HG03571 (cell line): ENCODE data around the gene SLC27A1.
"Not testable (repeated sequence)": the region's sequence is repeated elsewhere in the genome, so short reads cannot be mapped to it uniquely, and the experiment has no call there.

Experiments
- ATAC-seq: cut with Tn5 transposase; IDR thresholded peaks from one replicate; pipeline ENCODE4 v1.9.1; 2021; ENCODE audit not compliant: unreplicated experiment

SLC27A1 gene

DNA sequence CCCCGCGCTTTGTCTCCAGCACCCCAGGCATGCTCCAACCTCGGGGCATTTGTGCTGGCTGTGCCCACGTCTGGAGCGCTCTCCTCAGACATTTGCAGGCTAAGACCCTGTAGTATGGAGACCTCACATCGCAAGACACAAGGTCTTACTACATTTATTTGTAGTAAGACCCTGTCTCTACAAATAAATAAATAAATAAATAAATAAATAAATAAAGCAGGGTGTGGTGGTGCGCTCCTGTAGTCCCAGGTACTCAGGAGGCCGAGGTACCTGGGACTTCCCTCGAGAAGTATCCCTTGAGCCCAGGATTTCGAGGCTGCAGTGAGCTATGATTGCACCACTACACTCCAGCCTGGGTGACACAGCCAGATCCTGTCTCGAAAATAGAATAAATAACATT lies 14.2 kb upstream of the SLC27A1 start:
- ATAC-seq = no peak

DNA sequence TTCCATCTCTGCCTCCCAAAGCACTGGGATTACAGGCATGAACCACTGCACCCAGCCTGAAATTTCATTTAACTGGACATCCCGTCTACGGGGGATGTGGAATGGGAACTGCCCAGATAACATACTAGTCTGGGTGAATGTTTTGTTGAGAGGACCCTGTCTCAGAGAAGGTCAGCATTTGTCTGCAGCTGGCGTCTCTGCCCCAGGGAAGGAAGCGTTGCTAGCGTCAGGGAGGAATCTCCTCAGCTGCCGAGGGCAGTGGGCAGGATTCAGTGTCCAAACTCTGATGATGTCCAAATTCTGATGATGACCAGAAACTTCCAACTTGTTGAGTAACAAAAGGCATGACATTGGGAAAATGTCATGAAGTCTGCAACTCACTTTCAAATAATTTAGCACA lies 12.7 kb upstream of the SLC27A1 start:
- ATAC-seq = no peak

DNA sequence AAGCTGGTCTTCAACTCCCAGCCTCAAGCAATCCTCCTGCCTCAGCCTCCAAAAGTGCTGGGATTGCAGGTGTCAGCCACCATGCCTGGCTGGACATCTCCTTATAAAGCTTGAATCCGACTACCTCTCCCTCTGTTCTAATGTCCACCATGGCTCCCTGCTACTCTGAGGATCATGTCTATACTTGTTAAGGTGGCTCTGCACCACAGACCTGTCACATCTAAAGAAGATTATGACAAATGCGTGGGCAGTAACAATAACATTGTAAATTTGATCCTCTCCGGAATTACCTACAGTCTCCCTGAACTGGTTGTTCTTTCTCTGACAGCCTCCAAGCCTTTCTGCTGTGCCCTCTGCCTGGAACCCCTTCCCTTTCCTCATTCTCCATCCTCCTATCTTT lies 11.4 kb upstream of the SLC27A1 start:
- ATAC-seq = no peak

DNA sequence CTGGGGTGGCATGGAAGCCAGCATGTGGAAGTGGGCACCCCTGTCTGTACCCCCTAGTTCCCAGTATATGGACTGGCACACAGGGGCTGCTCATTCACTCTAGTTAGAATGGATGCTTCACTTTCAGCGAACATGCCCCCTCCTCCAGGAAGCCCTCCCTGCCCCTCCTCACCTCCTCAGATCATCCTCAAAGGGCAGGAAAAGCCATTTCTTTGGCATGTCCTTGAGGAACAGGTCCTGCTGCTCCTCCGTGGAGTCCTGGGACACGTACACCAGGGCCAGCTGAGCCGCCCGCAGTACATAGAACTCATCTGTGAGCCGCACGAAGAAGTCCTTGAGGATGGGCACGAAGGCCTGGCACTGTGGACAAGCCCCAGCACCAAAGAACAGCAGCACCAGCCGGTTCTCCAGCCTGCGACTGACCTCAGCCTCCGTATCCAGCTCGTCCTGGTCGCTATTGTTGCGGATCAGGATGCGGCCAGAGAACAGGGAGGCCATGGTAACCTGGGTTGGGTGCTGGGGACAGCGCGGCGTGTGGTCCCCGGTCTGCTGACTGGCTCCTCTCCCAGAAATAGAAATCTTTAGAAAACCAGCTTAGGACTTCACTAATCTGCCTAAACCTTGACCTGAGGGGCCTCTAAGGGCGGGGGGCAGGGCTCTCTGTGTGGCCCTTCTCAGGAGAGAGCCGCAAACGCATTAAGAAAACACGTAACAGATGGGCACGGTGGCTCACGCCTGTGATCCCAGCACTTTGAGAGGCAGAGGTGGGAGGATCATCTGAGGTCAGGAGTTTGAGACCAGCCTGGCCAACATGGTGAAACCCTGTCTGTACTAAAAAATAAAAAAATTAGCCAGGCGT lies 9.7 kb upstream of the SLC27A1 start, which contains the start of gene NXNL1:
Gene NXNL1 (minus strand): TSS at position 555 of the 859 bp plus-strand sequence. CDS start 57 bp downstream, at position 498.
- no peak for ATAC-seq

DNA sequence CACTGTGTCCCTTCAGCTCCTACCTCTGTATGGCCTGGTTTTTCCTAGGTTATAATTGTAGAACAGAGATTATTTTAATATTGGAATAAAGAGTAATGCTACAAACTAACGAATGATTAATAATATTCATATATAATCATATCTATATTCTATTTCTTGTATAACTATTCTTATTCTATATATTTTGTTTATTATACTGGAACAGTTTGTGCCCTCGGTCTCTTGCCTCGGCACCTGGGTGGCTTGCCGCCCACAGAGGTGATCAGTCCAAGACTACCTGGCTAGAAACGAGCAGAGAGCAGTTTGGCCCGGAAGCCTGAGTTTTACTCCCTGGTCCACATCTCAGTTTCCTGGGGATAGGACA lies 3.9 kb upstream of the SLC27A1 start:
- ATAC-seq = no peak

DNA sequence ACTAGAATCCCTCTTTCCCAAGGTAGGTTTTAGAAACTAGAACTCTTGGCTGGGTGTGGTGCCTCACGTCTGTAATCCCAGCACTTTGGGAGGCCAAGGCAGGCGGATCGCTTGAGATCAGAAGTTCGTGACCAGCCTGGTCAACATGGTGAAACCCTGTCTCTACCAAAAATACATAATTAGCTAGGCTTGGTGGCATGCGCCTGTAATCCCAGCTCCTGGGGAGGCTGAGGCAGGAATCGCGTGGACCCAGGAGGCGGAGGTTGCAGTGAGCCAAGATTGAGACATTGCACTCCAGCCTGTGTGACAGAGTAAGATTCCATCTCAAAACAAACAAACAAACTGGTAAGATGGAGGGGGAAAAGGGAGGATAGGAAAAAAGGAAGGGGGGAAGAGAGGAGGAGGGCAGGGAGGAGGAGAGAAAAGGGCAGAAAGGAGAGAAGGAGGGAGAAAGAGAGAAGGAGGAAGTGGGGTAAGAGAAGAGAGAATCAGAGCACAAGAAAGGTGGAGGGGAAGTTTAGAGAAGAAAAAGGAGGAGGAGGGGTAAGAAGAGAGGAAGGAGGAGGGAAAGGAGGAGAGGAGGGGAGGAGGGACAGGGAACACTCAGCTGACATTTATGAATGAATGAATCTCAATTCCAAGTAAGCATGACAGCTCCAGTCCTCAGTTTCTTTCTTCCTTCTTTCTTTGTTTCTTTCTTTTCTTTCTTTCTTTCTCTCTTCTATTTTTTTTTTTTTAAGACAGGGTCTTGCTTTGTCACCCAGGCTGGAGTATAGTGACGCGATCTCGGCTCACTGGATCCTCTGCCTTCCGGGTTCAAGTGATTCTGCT lies 2.6 kb upstream of the SLC27A1 start:
- ATAC-seq = no peak

DNA sequence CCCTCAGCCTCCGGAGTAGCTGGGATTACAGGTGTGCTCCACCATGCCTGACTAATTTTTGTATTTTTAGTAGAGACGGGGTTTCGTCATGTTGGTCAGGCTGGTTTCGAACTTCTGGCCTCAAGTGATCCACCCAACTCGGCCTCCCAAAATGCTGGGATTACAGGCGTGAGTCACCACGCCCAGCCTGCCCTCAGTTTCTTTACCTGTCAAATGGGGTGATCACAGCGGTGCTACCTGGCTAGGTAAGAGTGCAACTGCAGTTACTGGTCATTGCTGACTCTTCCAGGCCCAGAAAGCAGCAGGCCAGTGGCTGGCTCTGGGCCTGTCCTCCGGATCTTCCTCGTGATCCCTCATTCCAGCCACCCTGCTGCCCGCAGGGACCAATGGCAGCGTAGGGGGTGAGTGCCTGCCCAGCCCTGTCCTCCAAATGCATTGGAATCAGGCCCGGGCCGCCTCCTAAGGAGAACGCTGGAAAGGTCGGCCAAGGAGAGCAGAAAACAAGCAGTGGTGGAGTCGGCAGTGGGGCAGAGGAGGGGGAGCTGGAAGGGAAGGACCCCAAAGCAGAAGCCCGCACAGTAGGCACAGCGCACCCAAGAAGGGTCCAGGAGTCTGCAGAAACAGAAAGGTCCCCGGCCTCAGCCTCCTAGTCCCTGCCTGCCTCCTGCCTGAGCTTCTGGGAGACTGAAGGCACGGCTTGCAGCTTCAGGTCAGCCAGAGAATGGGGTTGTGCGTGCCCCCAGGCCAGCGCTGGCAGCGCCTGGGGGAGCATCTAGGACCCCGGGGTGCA lies 1.8 kb upstream of the SLC27A1 start:
- ATAC-seq = no peak

DNA sequence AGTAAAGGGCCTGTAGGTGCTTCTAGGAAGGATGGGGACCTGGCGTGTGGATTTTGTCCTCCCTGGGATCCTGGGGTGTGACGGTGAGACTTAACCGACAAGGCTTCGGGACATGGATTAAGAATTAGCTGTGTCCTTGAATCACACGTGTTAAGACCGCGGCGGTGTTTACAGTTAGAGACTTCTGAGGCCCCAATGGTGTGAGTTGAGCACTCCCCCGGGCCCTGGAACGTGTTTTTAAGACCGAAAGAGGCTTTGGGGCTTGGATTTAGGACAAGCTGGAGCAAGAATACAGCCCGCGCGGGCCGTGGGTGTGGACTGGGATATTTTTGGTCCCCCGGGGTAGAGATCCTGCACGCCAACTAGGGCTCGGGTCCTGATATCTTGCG lies 1.2 kb upstream of the SLC27A1 start:
- ATAC-seq = no peak

DNA sequence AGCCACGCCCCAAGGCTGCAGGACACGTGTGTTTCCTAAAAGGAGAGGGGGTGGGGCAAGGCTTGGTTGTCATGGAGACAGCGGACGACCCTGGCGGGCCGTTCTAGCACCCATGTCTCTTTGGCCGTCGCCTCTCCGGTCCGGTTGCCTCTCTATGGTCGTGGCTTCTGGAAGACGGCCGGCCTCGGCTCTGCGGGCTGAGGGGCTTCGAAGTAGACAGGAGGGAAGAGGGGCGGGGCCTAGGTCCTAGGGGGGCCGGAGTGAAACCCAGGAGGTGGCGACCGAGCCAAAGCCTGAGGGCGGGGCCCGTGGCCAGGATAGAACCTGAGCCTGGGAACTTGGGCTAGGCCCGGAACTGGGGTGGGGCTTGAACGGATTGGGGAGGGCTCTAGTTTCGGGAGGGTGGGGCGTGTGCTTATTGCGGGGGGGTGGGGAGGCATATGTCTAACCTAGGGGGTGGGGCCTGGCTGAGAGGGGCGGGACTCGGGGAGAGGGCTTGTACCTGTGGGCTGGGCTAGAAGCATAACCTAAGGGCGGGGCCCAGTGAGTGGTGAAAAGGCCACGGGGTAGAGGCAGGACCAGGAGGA lies 750 bp upstream of the SLC27A1 start:
- ATAC-seq = peak; percentile 51

DNA sequence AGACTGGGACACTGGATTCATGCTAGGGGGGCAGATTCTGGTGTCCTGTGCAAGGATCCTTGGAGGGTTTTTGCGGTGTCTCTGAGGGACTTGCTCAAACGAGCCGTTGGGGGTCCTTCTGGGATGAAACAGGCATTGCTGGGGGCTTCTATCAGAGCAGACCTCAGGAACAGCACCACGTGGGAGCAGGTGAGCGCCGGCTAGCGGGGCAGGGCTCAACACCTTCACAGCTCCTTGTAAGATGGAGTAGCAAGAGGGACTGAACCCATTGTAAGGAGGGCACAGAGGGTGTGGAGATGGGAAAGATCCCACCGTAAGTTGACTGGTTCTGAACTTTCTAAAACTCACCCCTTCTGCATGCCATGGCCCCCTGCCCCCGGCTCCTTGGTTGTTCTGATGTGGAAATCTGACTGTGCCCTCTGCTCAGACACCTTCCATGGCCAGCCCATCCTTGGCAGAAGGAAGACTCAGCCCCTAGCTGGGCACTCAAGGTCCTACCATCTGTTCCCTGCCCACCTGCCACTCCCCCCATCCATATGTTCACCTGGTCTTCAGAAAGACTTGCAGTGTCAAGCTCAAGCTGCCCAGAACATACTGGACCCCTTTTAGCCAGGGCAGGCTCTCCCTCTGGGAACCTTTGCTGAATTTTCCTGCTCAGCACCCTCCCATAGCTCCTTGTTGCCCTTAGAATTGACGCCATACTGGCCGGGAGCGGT lies 1.2 kb downstream of the SLC27A1 start:
- ATAC-seq = no peak

DNA sequence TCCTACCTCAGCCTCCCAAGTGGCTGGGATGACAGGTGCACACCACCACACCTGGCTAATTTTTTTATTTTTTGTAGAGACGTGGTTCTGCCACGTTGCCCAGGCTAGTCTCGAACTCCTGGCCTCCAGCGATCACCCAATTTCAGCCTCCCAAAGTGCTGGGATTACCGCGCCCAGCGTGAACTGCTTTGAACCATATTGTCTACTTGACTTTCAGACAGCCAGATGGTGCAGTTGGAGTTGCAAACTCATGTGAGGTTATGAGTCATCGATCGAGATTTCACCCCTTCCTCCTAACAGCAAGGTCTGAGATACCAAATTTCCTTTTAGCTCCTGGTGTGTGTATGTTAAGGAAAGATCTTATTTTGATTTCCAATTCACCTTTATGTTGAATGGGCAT lies 2.7 kb downstream of the SLC27A1 start:
- no peak for ATAC-seq

DNA sequence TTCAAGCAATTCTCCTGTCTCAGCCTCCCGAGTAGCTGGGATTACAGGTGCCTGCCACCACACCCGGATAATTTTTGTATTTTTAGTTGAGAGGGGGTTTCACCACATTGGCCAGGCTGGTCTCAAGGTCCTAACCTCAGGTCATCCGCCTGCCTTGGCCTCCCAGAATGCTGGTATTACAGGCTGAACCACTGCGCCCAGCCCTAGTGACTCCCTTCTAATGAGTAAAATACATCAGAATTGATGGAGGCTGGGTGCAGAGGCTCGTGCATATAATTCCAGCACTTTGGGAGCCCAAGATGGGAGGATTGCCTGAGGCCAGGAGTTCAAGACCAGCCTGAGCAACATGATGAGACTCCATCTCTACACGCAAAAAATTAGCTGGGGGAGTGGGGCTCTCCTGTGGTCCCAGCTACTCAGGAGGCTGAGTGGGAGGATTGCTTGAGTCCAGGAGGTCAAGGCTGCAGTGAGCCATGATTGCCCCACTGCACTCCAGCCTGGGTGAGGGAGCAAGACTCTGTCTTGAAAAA lies 4.8 kb downstream of the SLC27A1 start:
- ATAC-seq = not testable (repeated sequence)

DNA sequence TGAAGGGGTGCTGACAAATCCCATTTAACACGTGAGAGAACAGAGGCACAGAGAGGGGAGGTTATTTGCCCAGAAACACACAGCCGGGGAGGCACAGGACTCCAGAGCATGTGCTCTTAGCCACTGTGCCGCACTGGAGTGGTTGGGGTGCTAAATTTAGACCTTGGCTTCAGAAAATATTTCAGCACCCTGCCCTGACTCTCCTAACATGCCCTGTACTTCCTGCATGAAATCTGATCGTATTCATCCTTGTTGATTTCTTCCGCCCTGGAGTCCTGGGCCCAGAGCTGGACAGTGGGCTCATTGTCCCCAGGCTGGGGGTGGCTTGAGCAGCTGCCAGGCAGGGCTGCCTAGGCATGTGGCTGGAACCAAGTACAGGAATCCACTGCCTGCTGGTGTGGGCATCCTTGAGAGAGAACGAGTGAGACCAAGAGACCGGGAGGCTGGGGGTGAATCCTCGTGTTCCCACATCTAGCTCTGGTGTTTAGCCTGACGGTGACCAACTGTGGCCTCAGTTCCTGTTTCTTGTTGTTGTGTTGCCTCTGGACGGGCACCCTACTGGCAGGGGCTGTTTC lies 5.3 kb downstream of the SLC27A1 start:
- no peak for ATAC-seq

DNA sequence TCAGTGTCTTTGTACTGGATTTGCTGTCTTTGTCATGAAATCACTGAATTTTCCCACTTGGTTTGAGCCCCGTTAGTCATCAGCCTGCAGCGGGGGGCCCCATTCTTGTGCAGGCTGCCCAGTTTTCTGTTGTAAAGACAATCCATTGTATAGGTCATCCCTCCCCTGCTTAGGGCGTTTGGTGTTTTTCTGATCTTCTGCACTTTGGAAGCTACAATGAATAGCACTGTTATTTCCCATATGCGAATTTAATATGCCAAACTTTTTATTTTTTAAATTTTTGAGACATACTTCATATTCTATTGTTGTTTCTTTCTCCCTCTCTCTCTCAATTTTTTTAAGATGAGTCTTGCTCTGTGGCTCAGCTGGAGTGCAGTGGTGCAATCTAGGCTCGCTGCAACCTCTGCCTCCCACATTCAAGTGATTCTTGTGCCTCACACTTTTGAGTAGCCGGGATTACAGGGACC lies 9.0 kb downstream of the SLC27A1 start:
- no peak for ATAC-seq

DNA sequence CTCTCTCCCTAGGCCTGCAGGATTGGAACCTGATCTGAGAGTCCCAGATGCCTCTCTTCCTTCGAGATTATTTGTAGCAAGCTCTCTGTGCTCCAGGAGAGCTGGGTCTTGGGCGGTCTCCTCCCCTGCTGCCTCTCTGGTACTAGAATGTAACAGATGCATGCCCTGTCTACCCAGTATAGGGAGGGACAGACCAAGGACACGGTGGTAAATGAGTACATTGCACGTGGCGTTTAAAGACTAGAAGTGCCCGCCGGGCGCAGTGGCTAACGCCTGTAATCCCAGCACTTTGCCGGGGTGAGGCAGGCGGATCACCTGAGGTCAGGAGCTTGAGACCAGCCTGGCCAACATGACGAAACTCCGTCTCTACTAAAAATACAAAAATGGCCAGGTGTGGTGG lies 11.7 kb downstream of the SLC27A1 start:
- ATAC-seq = no peak

DNA sequence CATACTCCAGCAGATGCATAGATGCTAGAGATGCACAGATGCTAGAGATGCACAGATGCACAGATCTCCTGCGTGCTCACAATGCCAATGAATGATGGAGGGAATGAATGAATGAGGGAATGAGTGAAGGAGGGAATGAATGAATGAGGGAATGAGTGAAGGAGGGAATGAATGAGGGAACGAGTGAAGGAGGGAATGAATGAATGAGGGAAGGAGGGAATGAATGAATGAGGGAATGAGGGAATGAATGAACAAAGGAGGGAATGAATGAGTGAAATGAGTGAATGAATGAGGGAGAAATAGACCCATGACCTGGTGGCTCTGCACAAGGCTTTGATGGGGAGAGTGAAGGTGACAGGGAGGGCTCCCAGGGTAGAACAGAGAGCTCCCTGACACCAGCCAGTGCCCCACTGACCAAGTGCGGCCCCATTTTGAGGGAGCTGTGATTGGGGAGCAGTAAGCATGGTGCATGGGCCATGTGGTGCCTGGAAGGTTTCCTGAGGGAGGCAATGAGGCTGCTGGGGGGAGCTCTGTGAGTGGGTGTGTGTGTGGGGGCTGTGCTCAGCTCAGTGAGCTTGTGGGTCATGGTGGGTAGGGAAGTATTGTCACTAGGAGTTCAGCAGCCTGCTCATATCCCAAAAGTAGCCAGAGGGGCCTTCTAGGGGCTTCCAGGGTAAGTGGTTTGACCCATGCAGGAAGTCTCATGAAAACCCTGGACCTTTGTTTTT lies 12.7 kb downstream of the SLC27A1 start:
- no peak for ATAC-seq

DNA sequence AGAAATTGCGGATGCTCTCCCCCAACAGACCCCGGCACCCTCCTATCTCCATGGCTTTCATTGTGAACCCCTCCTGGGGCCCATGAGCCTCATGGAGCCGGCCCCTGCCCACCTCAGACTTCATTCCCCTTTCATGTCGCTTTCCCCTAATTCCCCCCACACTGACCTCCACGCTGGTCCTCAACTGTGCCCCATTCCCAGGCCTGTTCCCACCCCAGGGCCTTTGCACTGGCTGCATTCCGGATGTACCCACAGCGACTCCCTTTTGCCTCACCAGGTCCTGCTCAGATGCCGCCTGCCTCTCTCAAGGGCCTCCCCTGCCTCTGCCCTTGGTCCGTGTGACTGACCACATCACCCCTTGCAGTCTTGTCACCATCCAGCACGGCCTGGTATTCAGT lies 13.3 kb downstream of the SLC27A1 start:
- no peak for ATAC-seq

DNA sequence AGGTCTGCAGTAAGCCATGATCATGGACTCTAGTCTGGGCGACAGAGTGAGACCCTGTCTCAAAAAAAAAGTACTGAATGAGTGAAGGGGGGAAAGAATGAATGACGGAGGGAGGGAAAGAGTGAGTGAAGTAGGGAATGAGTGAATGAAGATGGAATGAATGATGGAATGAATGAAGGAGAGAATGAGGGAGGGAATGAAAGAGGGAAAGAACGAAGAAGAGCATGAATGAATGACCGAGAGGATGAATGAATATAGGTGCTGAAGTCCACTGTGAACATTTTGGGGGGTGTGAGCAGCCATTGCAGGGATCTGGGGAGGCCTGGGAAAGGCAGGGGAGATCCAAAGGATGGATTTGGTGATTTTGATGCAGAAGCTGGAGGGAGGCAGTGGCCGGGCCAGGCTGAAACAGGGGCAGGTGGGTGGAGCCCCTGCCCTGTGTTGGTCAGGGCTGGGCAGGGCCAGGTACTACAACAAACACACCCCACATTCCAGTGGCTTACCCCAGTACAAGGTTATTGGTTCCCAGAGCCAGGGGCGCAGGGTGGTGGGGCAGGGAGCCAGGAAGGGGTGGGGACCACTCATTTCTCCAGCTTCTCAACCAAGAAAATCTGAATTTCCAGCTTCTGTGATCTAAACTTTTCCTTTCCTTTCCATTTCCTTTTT lies 14.3 kb downstream of the SLC27A1 start:
- no peak for ATAC-seq
